ENCODE data around the gene CRYGC. TPM values are rescaled to one million over a fixed set of nuclear protein-coding genes. Genes with fewer than 3 reads are reported as not detected.

The CRYGC gene
- total and polyA plus RNA-seq, 2 donors (not counting 1 experiment from before 2014, with no cell fraction given), result not detected

DNA sequence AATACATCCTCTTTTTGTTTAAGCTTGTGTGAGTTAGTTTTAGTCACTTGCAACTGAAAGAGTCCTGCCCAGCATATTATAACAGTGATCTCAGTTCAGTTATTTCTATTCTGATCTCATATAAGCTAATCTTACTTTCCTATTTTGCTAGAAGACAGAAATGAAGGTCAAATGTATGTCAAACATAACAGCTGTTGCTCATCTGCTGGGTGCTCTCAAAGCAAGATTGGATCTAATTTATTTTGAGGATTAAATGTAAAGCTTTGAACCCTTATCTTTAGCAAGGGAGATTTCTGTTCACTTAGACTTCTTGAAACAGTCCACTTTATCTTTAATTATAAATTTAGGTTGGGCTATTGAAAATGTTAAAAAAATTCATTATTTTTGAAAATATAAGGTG is 36.5 kb downstream of the CRYGC start:
- no peaks in the 10 kb centered on the region for H3K4me1 Mint-ChIP-seq
- Histone ChIP-seq H3K36me3 (replicated peaks in 1 of 2; ENCODE audit: control extremely low read depth in 1 of 2, control insufficient read depth in 1 of 2, extremely low read depth in 1 of 2, insufficient read depth in 2 of 2, low read length in 1 of 2) (no peaks in the 10 kb centered on the region), H3K4me2 (replicated peaks; ENCODE audit: low read depth, low read length, poor library complexity, severe bottlenecking) (no peak overlapping the region), H3K79me2 (ENCODE audit: control insufficient read depth, insufficient read depth, low read length) (no peaks in the 10 kb centered on the region), H2AFZ (ENCODE audit: insufficient read depth, low read depth, low read length, poor library complexity, severe bottlenecking) (no peak overlapping the region), H3K9ac (ENCODE audit: low read length) (no peak overlapping the region), H4K20me1 (ENCODE audit: control insufficient read depth, insufficient read depth, low read length, poor library complexity, severe bottlenecking) (no peaks in the 10 kb centered on the region), H3K27me3 (replicated peaks in 1 of 4; ENCODE audit: control extremely low read depth in 1 of 4, control insufficient read depth in 3 of 4, insufficient read depth in 4 of 4, low read length in 3 of 4) (peaks cover 0 to 3% (median 0%) of the 10 kb centered on the region in 4 experiments), H3K27ac (ENCODE audit: low read length in 2 of 2) (no peak overlapping the region), H3K4me1 (ENCODE audit: control insufficient read depth in 2 of 2, insufficient read depth in 2 of 2, low read length in 2 of 2) (no peaks in the 10 kb centered on the region), H3K4me3 (ENCODE audit: control extremely low read depth in 1 of 5, extremely low read depth in 1 of 5, insufficient read depth in 1 of 5, low read depth in 2 of 5, low read length in 4 of 5) (no peak overlapping the region), H3K9me3 (ENCODE audit: control extremely low read depth in 1 of 3, control insufficient read depth in 2 of 3, insufficient read depth in 1 of 3, low read length in 2 of 3) (peaks cover 0 to 3% (median 1%) of the 10 kb centered on the region in 3 donors)
- H3K27ac Mint-ChIP-seq, result no peak overlapping the region
- CTCF ChIA-PET, result interaction anchor here (0.6 to 0.9 kb wide), 2 partner anchors 21 to 1845 kb away, joined by 3 to 4 read pairs; no protein-coding TSS in a partner anchor
- no peak for TF ChIP-seq EZH2 (IDR thresholded peaks at IDR 0.05; ENCODE audit: borderline replicate concordance, insufficient read depth, low read depth, low read length, poor library complexity, severe bottlenecking)
- TF ChIP-seq, protein P1, sequence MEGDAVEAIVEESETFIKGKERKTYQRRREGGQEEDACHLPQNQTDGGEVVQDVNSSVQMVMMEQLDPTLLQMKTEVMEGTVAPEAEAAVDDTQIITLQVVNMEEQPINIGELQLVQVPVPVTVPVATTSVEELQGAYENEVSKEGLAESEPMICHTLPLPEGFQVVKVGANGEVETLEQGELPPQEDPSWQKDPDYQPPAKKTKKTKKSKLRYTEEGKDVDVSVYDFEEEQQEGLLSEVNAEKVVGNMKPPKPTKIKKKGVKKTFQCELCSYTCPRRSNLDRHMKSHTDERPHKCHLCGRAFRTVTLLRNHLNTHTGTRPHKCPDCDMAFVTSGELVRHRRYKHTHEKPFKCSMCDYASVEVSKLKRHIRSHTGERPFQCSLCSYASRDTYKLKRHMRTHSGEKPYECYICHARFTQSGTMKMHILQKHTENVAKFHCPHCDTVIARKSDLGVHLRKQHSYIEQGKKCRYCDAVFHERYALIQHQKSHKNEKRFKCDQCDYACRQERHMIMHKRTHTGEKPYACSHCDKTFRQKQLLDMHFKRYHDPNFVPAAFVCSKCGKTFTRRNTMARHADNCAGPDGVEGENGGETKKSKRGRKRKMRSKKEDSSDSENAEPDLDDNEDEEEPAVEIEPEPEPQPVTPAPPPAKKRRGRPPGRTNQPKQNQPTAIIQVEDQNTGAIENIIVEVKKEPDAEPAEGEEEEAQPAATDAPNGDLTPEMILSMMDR (IDR thresholded peaks at IDR 0.05), result no peak
- H3K9me3 Mint-ChIP-seq (ENCODE audit: insufficient read depth), result peaks cover 3% of the 10 kb centered on the region
- ATAC-seq (ENCODE audit: low read depth) (no peak), DNase-seq (no peak)
- POLR2A ChIA-PET, result no interaction called here
- peaks cover 4% of the 10 kb centered on the region for H3K27me3 Mint-ChIP-seq
- intact Hi-C loops (cut with micrococcal nuclease), result no loop called here
- no peak overlapping the region for H3K4me3 Mint-ChIP-seq

- no peaks in the 10 kb centered on the region for H4K20me1 ChIP-seq (ENCODE audit: control insufficient read depth, insufficient read depth, low read length, poor library complexity, severe bottlenecking)
- intact Hi-C loops (cut with micrococcal nuclease), result no loop called here
- ChIA-PET POLR2A (no interaction called here), CTCF (interaction anchor here (0.9 kb wide), 1 partner anchor 20 kb away, joined by 3 read pairs; no protein-coding TSS in a partner anchor)
- H3K4me3 Mint-ChIP-seq, result no peak overlapping the region
- no peaks in the 10 kb centered on the region for H3K79me2 ChIP-seq (ENCODE audit: control insufficient read depth, insufficient read depth, low read length)
- H2AFZ ChIP-seq (ENCODE audit: insufficient read depth, low read depth, low read length, poor library complexity, severe bottlenecking), result no peak overlapping the region
- H3K4me1 ChIP-seq (ENCODE audit: control insufficient read depth in 2 of 2, insufficient read depth in 2 of 2, low read length in 2 of 2), result no peaks in the 10 kb centered on the region
- peaks cover 0 to 3% (median 0%) of the 10 kb centered on the region in 4 experiments for H3K27me3 ChIP-seq (replicated peaks in 1 of 4; ENCODE audit: control extremely low read depth in 1 of 4, control insufficient read depth in 3 of 4, insufficient read depth in 4 of 4, low read length in 3 of 4)
- no peaks in the 10 kb centered on the region for H3K36me3 ChIP-seq (replicated peaks in 1 of 2; ENCODE audit: control extremely low read depth in 1 of 2, control insufficient read depth in 1 of 2, extremely low read depth in 1 of 2, insufficient read depth in 2 of 2, low read length in 1 of 2)
- DNase-seq (no peak), ATAC-seq (ENCODE audit: low read depth) (no peak)
- no peak overlapping the region for H3K4me3 ChIP-seq (ENCODE audit: control extremely low read depth in 1 of 5, extremely low read depth in 1 of 5, insufficient read depth in 1 of 5, low read depth in 2 of 5, low read length in 4 of 5)
- no peaks in the 10 kb centered on the region for H3K4me1 Mint-ChIP-seq
- TF ChIP-seq EZH2 (IDR thresholded peaks at IDR 0.05; ENCODE audit: borderline replicate concordance, insufficient read depth, low read depth, low read length, poor library complexity, severe bottlenecking), result no peak
- TF ChIP-seq, protein P1 (IDR thresholded peaks at IDR 0.05), result no peak
- no peak overlapping the region for H3K27ac ChIP-seq (ENCODE audit: low read length in 2 of 2)
- peaks cover 3% of the 10 kb centered on the region for H3K9me3 Mint-ChIP-seq (ENCODE audit: insufficient read depth)
- H3K4me2 ChIP-seq (replicated peaks; ENCODE audit: low read depth, low read length, poor library complexity, severe bottlenecking), result no peak overlapping the region
- 80% methylated on average over 1 of the region's 1 CpG for WGBS (ENCODE audit: insufficient coverage)
- no peak overlapping the region for H3K9ac ChIP-seq (ENCODE audit: low read length)
- peaks cover 5% of the 10 kb centered on the region for H3K27me3 Mint-ChIP-seq
- no peak overlapping the region for H3K27ac Mint-ChIP-seq
- peaks cover 0 to 3% (median 1%) of the 10 kb centered on the region in 3 donors for H3K9me3 ChIP-seq (ENCODE audit: control extremely low read depth in 1 of 3, control insufficient read depth in 2 of 3, insufficient read depth in 1 of 3, low read length in 2 of 3)
These were observed 37.4 kb downstream of the CRYGC start for GRCh38 chr2:208092093-208092832.
